ENCODE data around the gene PID1. TPM values are rescaled to one million over a fixed set of nuclear protein-coding genes. Genes with fewer than 3 reads are reported as not detected.

The PID1 gene
- polyA plus RNA-seq, 1 experiment: 1.8 TPM

DNA sequence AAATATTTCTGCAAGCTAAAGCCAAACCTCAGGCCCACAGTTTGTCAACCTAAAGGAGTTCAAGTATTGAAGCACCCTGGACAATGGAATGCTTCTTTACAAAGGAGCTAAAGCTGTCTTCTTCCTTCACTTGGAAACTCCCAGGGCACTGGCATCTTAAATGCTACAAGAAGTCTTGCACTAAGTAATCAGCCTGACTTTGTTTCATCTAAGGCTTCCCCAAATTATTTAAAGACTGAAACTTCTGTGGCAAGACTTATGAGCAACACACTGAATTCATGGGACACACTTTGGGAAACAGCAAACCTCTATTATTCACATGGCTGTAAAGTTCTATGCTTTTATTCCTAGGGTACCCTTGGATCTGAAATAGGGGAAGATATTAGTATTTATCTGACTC, 14.7 kb downstream of the PID1 start:
- no peaks in the 10 kb centered on the region for H3K27me3 ChIP-seq (ENCODE audit: control insufficient read depth, insufficient read depth, low read length)
- TF ChIP-seq CTCF (IDR thresholded peaks at IDR 0.05; ENCODE audit: low read depth, low read length): no peak
- POLR2A ChIA-PET: no interaction called here
- no peak overlapping the region for H3K4me3 ChIP-seq (ENCODE audit: low read depth, low read length)
- CTCF ChIA-PET: no interaction called here
- H3K27ac ChIP-seq (ENCODE audit: low read depth, low read length): no peak overlapping the region
- no peak for DNase-seq (ENCODE audit: low read depth, low spot score)
- no peaks in the 10 kb centered on the region; the same call in 1 of the 2 replicates for H3K9me3 ChIP-seq (ENCODE audit: control insufficient read depth, insufficient read depth, low read length)

GRCh38 chr2:229254206-229254605, 16.9 kb downstream of the PID1 start:
- H3K27me3 ChIP-seq (ENCODE audit: control insufficient read depth, insufficient read depth, low read length): no peaks in the 10 kb centered on the region
- TF ChIP-seq CTCF (IDR thresholded peaks at IDR 0.05; ENCODE audit: low read depth, low read length): no peak
- no peak overlapping the region for H3K4me3 ChIP-seq (ENCODE audit: low read depth, low read length)
- H3K9me3 ChIP-seq (ENCODE audit: control insufficient read depth, insufficient read depth, low read length): no peaks in the 10 kb centered on the region; the same call in 1 of the 2 replicates
- DNase-seq (ENCODE audit: low read depth, low spot score): no peak
- ChIA-PET POLR2A (no interaction called here), CTCF (no interaction called here)
- no peak overlapping the region for H3K27ac ChIP-seq (ENCODE audit: low read depth, low read length)

GRCh38 chr2:229252996-229253395, 18.1 kb downstream of the PID1 start:
- ChIA-PET POLR2A (no interaction called here), CTCF (no interaction called here)
- no peak for TF ChIP-seq CTCF (IDR thresholded peaks at IDR 0.05; ENCODE audit: low read depth, low read length)
- Histone ChIP-seq H3K4me3 (ENCODE audit: low read depth, low read length) (no peak overlapping the region), H3K9me3 (ENCODE audit: control insufficient read depth, insufficient read depth, low read length) (no peaks in the 10 kb centered on the region; the same call in 1 of the 2 replicates), H3K27me3 (ENCODE audit: control insufficient read depth, insufficient read depth, low read length) (no peaks in the 10 kb centered on the region), H3K27ac (ENCODE audit: low read depth, low read length) (no peak overlapping the region)
- DNase-seq (ENCODE audit: low read depth, low spot score): no peak

DNA sequence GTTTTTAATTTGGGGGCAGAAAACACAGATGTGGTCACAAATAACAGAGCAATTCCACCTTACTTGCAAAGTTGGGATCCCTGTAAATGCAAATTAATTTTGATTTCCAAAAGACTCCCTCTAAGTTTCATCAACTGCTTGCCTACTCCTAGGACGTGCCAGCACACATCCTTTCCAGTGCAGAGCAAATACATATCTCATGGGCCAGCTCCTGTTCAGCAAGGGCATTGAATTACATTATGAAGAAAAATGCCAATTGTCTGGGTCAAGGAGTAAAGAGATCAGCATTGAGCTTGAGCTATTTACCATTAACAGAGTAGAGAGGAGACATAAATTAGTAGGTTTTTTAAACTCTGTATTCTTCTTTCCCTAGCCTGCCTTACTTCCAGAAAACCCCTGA, 18.8 kb downstream of the PID1 start:
- Histone ChIP-seq H3K9me3 (ENCODE audit: control insufficient read depth, insufficient read depth, low read length) (no peaks in the 10 kb centered on the region; the same call in 1 of the 2 replicates), H3K27me3 (ENCODE audit: control insufficient read depth, insufficient read depth, low read length) (no peaks in the 10 kb centered on the region), H3K4me3 (ENCODE audit: low read depth, low read length) (no peak overlapping the region), H3K27ac (ENCODE audit: low read depth, low read length) (no peak overlapping the region)
- no peak for DNase-seq (ENCODE audit: low read depth, low spot score)
- TF ChIP-seq CTCF (IDR thresholded peaks at IDR 0.05; ENCODE audit: low read depth, low read length): no peak
- ChIA-PET POLR2A (no interaction called here), CTCF (interaction anchor here (0.6 to 1.1 kb wide), 3 partner anchors 17 to 1392 kb away, joined by 3 to 5 read pairs (median 4); no protein-coding TSS in a partner anchor)

- no peak for DNase-seq (ENCODE audit: low read depth, low spot score)
- ChIA-PET CTCF (no interaction called here), POLR2A (no interaction called here)
- no peak overlapping the region for H3K4me3 ChIP-seq (ENCODE audit: low read depth, low read length)
- no peaks in the 10 kb centered on the region for H3K9me3 ChIP-seq (ENCODE audit: control insufficient read depth, insufficient read depth, low read length)
- no peaks in the 10 kb centered on the region for H3K27me3 ChIP-seq (ENCODE audit: control insufficient read depth, insufficient read depth, low read length)
- no peak overlapping the region for H3K27ac ChIP-seq (ENCODE audit: low read depth, low read length)
- no peak for TF ChIP-seq CTCF (IDR thresholded peaks at IDR 0.05; ENCODE audit: low read depth, low read length)
Observed at GRCh38 chr2:229249536-229249935, 21.6 kb downstream of the PID1 start.

Data from AG04450 (cell line).